HG02588 (cell line): ENCODE results near the gene KHNYN.

Source experiments
- ATAC-seq: cut with Tn5 transposase; IDR thresholded peaks from one replicate; pipeline ENCODE4 v1.9.1; 2021; ENCODE audit warnings: mild to moderate bottlenecking, moderate library complexity; ENCODE audit not compliant: unreplicated experiment

KHNYN gene

GRCh38 chr14:24399999-24400718 is 29.6 kb upstream of the KHNYN start:
- ATAC-seq = no peak

GRCh38 chr14:24401810-24402702 is 27.7 kb upstream of the KHNYN start:
- no peak for ATAC-seq

GRCh38 chr14:24403294-24403998 is 26.3 kb upstream of the KHNYN start:
- ATAC-seq = no peak

- ATAC-seq = no peak
These were observed 24.9 kb upstream of the KHNYN start for GRCh38 chr14:24404814-24405213.

- ATAC-seq = no peak
These were observed 23.3 kb upstream of the KHNYN start for GRCh38 chr14:24406416-24406815.

GRCh38 chr14:24407608-24408325 is 22.0 kb upstream of the KHNYN start:
- ATAC-seq = no peak

GRCh38 chr14:24408764-24409163 is 21.0 kb upstream of the KHNYN start:
- ATAC-seq = no peak

- no peak for ATAC-seq
These were observed 20.6 kb upstream of the KHNYN start for GRCh38 chr14:24409192-24409591.

GRCh38 chr14:24409956-24410355 is 19.8 kb upstream of the KHNYN start:
- ATAC-seq = no peak

- ATAC-seq = peak; percentile 57
These were observed 18.0 kb upstream of the KHNYN start for GRCh38 chr14:24411443-24412389.

GRCh38 chr14:24414077-24414476 is 15.7 kb upstream of the KHNYN start:
- no peak for ATAC-seq

GRCh38 chr14:24414732-24415420 is 14.9 kb upstream of the KHNYN start:
- no peak for ATAC-seq

GRCh38 chr14:24415421-24416253 is 14.1 kb upstream of the KHNYN start:
- no peak for ATAC-seq

- ATAC-seq = no peak
These were observed 13.4 kb upstream of the KHNYN start for GRCh38 chr14:24416254-24416931.

GRCh38 chr14:24416932-24417619 is 12.7 kb upstream of the KHNYN start:
- ATAC-seq = no peak

GRCh38 chr14:24417832-24418491 is 11.8 kb upstream of the KHNYN start:
- ATAC-seq = no peak

GRCh38 chr14:24418492-24418873 is 11.3 kb upstream of the KHNYN start:
- ATAC-seq = no peak
